MM.1S (cell line): ENCODE data around the gene SLFN14.

Experiments used
- DNase-seq: peaks from one replicate; pipeline ENCODE4 v3.0.0-alpha.2; 2015
- H2AFZ ChIP-seq: fragments of 300-600 bp; sonication (generic); 2 replicates; pipeline ENCODE4 v1.6.0; 2016; ENCODE audit warnings: antibody characterized with exemption, low read length
- H3F3A ChIP-seq: fragments of 300-600 bp; sonication (generic); 2 replicates; pipeline ENCODE4 v1.6.1; 2016; ENCODE audit warnings: mild to moderate bottlenecking, antibody characterized with exemption, low read length, moderate library complexity, mixed read lengths; ENCODE audit not compliant: insufficient read depth
- H3K27ac ChIP-seq: fragments of 300-600 bp; sonication (generic); 2 replicates; pipeline ENCODE4 v1.5.1; 2016; ENCODE audit warnings: mild to moderate bottlenecking, low read length
- H3K27me3 ChIP-seq: fragments of 300-600 bp; sonication (generic); replicated peaks from 2 replicates; pipeline ENCODE4 v1.6.0; 2016; ENCODE audit warnings: low read length; ENCODE audit not compliant: insufficient read depth
- H3K36me3 ChIP-seq: fragments of 300-600 bp; sonication (generic); replicated peaks from 2 replicates; pipeline ENCODE4 v1.6.1; 2016; ENCODE audit warnings: mild to moderate bottlenecking, low read length, mixed read lengths; ENCODE audit not compliant: insufficient read depth
- H3K4me1 ChIP-seq: fragments of 300-600 bp; sonication (generic); 2 replicates; pipeline ENCODE4 v1.6.1; 2016; ENCODE audit warnings: low read length, mixed read lengths
- H3K4me2 ChIP-seq: fragments of 300-600 bp; sonication (generic); 2 replicates; pipeline ENCODE4 v1.6.0; 2016; ENCODE audit warnings: low read depth, low read length
- H3K4me3 ChIP-seq: fragments of 300-600 bp; sonication (generic); 2 replicates; pipeline ENCODE4 v1.5.1; 2016; ENCODE audit warnings: low read length, mixed read lengths
- H3K79me2 ChIP-seq: fragments of 300-600 bp; sonication (generic); 2 replicates; pipeline ENCODE4 v1.6.1; 2016; ENCODE audit warnings: mixed run types, low read length, mixed read lengths
- H3K9ac ChIP-seq: fragments of 300-600 bp; sonication (generic); 2 replicates; pipeline ENCODE4 v1.6.1; 2016; ENCODE audit warnings: low read length, mixed read lengths
- H3K9me2 ChIP-seq: fragments of 300-600 bp; sonication (generic); replicated peaks from 2 replicates; pipeline ENCODE4 v1.6.1; 2016; ENCODE audit warnings: mild to moderate bottlenecking, low read length, mixed read lengths; ENCODE audit not compliant: insufficient read depth
- H3K9me3 ChIP-seq: fragments of 300-600 bp; sonication (generic); replicated peaks from 2 replicates; pipeline ENCODE4 v1.6.1; 2016; ENCODE audit warnings: mild to moderate bottlenecking, low read length, mixed read lengths; ENCODE audit not compliant: insufficient read depth
- H4K20me1 ChIP-seq: fragments of 300-600 bp; sonication (generic); 2 replicates; pipeline ENCODE4 v1.6.1; 2016; ENCODE audit warnings: mild to moderate bottlenecking, low read length, moderate library complexity, mixed read lengths; ENCODE audit not compliant: insufficient read depth
- EZH2 ChIP-seq: fragments of 300-600 bp; sonication (generic); optimal IDR thresholded peaks from 2 replicates; pipeline ENCODE3; 2017; ENCODE audit warnings: low read depth, mild to moderate bottlenecking, antibody characterized with exemption, low read length, mixed read lengths
- EZH2phosphoT487 ChIP-seq: fragments of 300-600 bp; sonication (generic); IDR thresholded peaks from 2 replicates; pipeline ENCODE4 v1.6.1; 2018; ENCODE audit warnings: antibody characterized with exemption, low read length
- TF ChIP-seq, protein P1 (sequence below): fragments of 300-600 bp; sonication (generic); IDR thresholded peaks from 2 replicates; pipeline ENCODE4 v1.5.1; 2016; ENCODE audit warnings: antibody characterized with exemption, low read length, mixed read lengths

The SLFN14 gene

GRCh38 chr17:35540589-35541404 lies 19.8 kb downstream of the SLFN14 start:
- no peak overlapping the region; the same call in 1 of the 2 replicates for H3K27ac ChIP-seq
- TF ChIP-seq, protein P1, sequence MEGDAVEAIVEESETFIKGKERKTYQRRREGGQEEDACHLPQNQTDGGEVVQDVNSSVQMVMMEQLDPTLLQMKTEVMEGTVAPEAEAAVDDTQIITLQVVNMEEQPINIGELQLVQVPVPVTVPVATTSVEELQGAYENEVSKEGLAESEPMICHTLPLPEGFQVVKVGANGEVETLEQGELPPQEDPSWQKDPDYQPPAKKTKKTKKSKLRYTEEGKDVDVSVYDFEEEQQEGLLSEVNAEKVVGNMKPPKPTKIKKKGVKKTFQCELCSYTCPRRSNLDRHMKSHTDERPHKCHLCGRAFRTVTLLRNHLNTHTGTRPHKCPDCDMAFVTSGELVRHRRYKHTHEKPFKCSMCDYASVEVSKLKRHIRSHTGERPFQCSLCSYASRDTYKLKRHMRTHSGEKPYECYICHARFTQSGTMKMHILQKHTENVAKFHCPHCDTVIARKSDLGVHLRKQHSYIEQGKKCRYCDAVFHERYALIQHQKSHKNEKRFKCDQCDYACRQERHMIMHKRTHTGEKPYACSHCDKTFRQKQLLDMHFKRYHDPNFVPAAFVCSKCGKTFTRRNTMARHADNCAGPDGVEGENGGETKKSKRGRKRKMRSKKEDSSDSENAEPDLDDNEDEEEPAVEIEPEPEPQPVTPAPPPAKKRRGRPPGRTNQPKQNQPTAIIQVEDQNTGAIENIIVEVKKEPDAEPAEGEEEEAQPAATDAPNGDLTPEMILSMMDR, result no peak
- TF ChIP-seq EZH2 (no peak), EZH2phosphoT487 (no peak)
- H3K4me3 ChIP-seq, result peak overlapping the region; percentile 67

DNA sequence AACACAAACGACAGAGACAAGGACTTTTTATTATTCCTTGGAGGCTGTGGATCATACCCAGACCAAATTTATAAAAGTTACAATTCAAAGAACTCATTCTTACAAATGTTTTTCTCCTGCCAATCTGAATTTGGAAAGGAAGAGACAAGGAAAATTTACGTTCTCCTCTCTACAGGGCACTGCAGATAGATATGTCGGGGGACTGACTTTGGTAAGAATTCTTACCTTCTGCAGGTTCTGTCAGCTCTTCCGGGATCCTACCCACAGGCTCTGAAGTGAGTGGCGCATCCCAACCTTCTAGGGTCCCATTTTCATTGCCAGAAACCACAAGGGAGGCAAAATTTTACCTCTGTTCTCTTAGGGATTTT lies 21.0 kb downstream of the SLFN14 start:
- Histone ChIP-seq H3K27me3 (no peaks in the 10 kb centered on the region), H3K27ac (no peak overlapping the region), H3K4me2 (peak overlapping the region; percentile 54; the same call in 1 of the 2 replicates), H3K9me2 (no peaks in the 10 kb centered on the region), H3K4me1 (peaks cover 29% of the 10 kb centered on the region), H2AFZ (peak overlapping the region; percentile 40; the same call in 1 of the 2 replicates), H3K36me3 (no peaks in the 10 kb centered on the region), H3K9ac (no peak overlapping the region), H3K79me2 (no peaks in the 10 kb centered on the region), H3K9me3 (no peaks in the 10 kb centered on the region), H4K20me1 (no peaks in the 10 kb centered on the region), H3F3A (peaks cover 16% of the 10 kb centered on the region; the same call in 1 of the 2 replicates), H3K4me3 (no peak overlapping the region)
- TF ChIP-seq EZH2 (no peak), EZH2phosphoT487 (no peak)
- TF ChIP-seq, protein P1, result no peak
- DNase-seq, result no peak

More at GRCh38 chr17:35540589-35541404, 19.8 kb downstream of the SLFN14 start:
- Histone ChIP-seq H3K9ac (peak overlapping the region; percentile 48; the same call in 1 of the 2 replicates), H3K9me2 (no peaks in the 10 kb centered on the region), H3K9me3 (no peaks in the 10 kb centered on the region), H3K4me1 (peaks cover 29% of the 10 kb centered on the region), H2AFZ (peak overlapping the region; percentile 75), H4K20me1 (no peaks in the 10 kb centered on the region), H3K79me2 (no peaks in the 10 kb centered on the region), H3F3A (peaks cover 16% of the 10 kb centered on the region; the same call in 1 of the 2 replicates), H3K36me3 (no peaks in the 10 kb centered on the region), H3K4me2 (peak overlapping the region; percentile 98), H3K27me3 (no peaks in the 10 kb centered on the region)
- peak; percentile 58 for DNase-seq

DNA sequence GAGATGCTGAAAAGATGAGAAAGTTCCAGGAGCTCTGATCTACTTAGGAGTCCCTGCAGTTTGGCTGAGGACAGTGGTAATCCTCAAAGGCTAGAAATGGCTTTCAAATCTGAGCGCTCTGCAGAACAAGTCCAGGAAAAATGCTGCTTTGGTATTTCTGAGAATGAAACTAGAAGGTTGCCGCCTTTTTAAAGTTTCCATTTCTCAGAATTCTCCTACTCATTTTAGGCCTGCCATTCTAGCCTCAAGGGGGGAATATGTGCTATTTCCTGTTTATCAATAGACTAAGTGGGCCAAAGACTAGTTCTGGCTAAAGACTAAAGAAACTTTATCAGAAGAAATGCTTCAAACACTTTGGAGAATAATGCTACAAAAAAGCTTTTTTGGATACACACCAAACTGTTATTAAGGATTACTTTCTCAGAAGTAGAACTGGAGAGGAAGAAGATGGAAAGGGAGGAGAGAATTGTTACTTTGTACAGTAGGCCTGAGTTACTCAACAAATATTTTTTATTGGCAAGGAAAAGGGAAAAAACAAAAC lies 22.9 kb downstream of the SLFN14 start, which contains the start of gene SLFN12L:
Gene SLFN12L (minus strand): TSS at position 78 of the 541 bp plus-strand sequence. CDS start 15,314 bp downstream, outside the sequence.
- H3K4me3 ChIP-seq, result peak within 1 kb of the TSS; percentile 8; the same call in 1 of the 2 replicates
- peak; percentile 65 for DNase-seq
- H3K27me3 ChIP-seq, result no peaks in the 10 kb centered on the region
- no peaks in the 10 kb centered on the region for H3K36me3 ChIP-seq
- TF ChIP-seq EZH2phosphoT487 (no peak), EZH2 (no peak)
- TF ChIP-seq, protein P1, result no peak
- H3K4me1 ChIP-seq, result peaks cover 27% of the 10 kb centered on the region
- H3K9me2 ChIP-seq, result no peaks in the 10 kb centered on the region
- peak within 1 kb of the TSS; percentile 52; the same call in 1 of the 2 replicates for H3K27ac ChIP-seq
- no peaks in the 10 kb centered on the region for H3K9me3 ChIP-seq
- peak within 1 kb of the TSS; percentile 2; the same call in 1 of the 2 replicates for H3K9ac ChIP-seq
- H3K79me2 ChIP-seq, result no peaks in the 10 kb centered on the region
- peak within 1 kb of the TSS; percentile 75 for H3K4me2 ChIP-seq
- peaks cover 16% of the 10 kb centered on the region; the same call in 1 of the 2 replicates for H3F3A ChIP-seq
- H4K20me1 ChIP-seq, result no peaks in the 10 kb centered on the region
- H2AFZ ChIP-seq, result peak within 1 kb of the TSS; percentile 51
